Fibroblast of lung (primary cell): Measurements from ENCODE around the gene PTPRCAP. TPM values are rescaled to one million over a fixed set of nuclear protein-coding genes. Genes with fewer than 3 reads are reported as not detected.

Source experiments
- DNase-seq, 2 donors: peaks; one replicate each; pipeline versions ENCODE4 v3.0.0 to v3.0.0-alpha.2; 2010; ENCODE audit warnings: low read depth in 2 of 2
- H2AFZ ChIP-seq: 2 replicates; pipeline ENCODE4 v1.5.1; 2012; ENCODE audit warnings: low read length, control low read depth, inconsistent platforms
- H3K27ac ChIP-seq: 2 replicates; pipeline ENCODE4 v1.5.1; 2011; ENCODE audit warnings: low read length, control low read depth; ENCODE audit not compliant: insufficient read depth
- H3K27me3 ChIP-seq: 2 replicates; pipeline ENCODE4 v1.5.1; 2011; ENCODE audit warnings: mild to moderate bottlenecking, low read length; ENCODE audit not compliant: control insufficient read depth, insufficient read depth
- H3K36me3 ChIP-seq: 2 replicates; pipeline ENCODE4 v1.5.1; 2011; ENCODE audit warnings: low read length; ENCODE audit not compliant: control insufficient read depth, insufficient read depth
- H3K4me1 ChIP-seq: 2 replicates; pipeline ENCODE4 v1.5.1; 2011; ENCODE audit warnings: low read length; ENCODE audit not compliant: control insufficient read depth, insufficient read depth; ENCODE audit errors: extremely low read depth
- H3K4me2 ChIP-seq: 2 replicates; pipeline ENCODE4 v1.5.1; 2011; ENCODE audit warnings: low read length, control low read depth; ENCODE audit not compliant: insufficient read depth; ENCODE audit errors: extremely low read depth
- H3K4me3 ChIP-seq, 4 experiments: fragments of 200-600 bp in 1 of 4; sonication (generic) in 1 of 4; replicated peaks in 1 of 4; 2 replicates each; pipeline ENCODE4 v1.5.1; 2011 to 2016; ENCODE audit warnings: low read length in 4 of 4, low read depth in 3 of 4, mild to moderate bottlenecking in 3 of 4, control low read depth in 2 of 4, inconsistent platforms in 1 of 4, mixed read lengths in 1 of 4; ENCODE audit not compliant: insufficient read depth in 1 of 4; ENCODE audit errors: control extremely low read depth in 1 of 4
- H3K79me2 ChIP-seq: 2 replicates; pipeline ENCODE4 v1.5.1; 2012; ENCODE audit warnings: mild to moderate bottlenecking, low read length, inconsistent platforms; ENCODE audit not compliant: control insufficient read depth, insufficient read depth
- H3K9ac ChIP-seq: 2 replicates; pipeline ENCODE4 v1.5.1; 2011; ENCODE audit warnings: mild to moderate bottlenecking, low read length, control low read depth; ENCODE audit not compliant: insufficient read depth
- H3K9me3 ChIP-seq: 2 replicates; pipeline ENCODE4 v1.5.1; 2012; ENCODE audit warnings: low read depth, low read length; ENCODE audit not compliant: control insufficient read depth, insufficient read depth
- H4K20me1 ChIP-seq: 2 replicates; pipeline ENCODE4 v1.5.1; 2011; ENCODE audit warnings: low read length; ENCODE audit not compliant: control insufficient read depth, insufficient read depth; ENCODE audit errors: extremely low read depth
- CTCF ChIP-seq, 2 donors: IDR thresholded peaks in 1 of 2; conservative IDR thresholded peaks in 1 of 2; 1 replicate in 1 of 2; 2 replicates in 1 of 2; pipeline ENCODE4 v1.5.1; 2011 to 2012; ENCODE audit warnings: low read length in 2 of 2, control low read depth in 1 of 2, inconsistent platforms in 1 of 2, low read depth in 1 of 2, mild to moderate bottlenecking in 1 of 2
- EZH2 ChIP-seq: IDR thresholded peaks from 2 replicates; pipeline ENCODE4 v1.5.1; 2012; ENCODE audit warnings: low read length, control low read depth, mild to moderate bottlenecking; ENCODE audit errors: missing control alignments
- polyA plus RNA-seq, 2 donors: library from polyadenylated mRNA; depleted of rRNA in 1 of 2; stranded (reverse) in 1 of 2; unstranded in 1 of 2; fragments of >200 nt; gene quantifications; 2 replicates each; pipeline ENCODE4 v1.2.1, GENCODE V29; 2011 to 2012; ENCODE audit warnings: missing spikeins in 1 of 2
- total RNA-seq: library from RNA; depleted of rRNA; stranded (reverse); fragments of >200 nt; gene quantifications from 2 replicates; pipeline ENCODE4 v1.2.1, GENCODE V29; 2014

The PTPRCAP gene
- total and polyA plus RNA-seq, 2 donors (not counting 1 experiment from before 2014, with no cell fraction given), result 0.17 TPM; not detected in 1

- Histone ChIP-seq H3K27me3 (no peaks in the 10 kb centered on the region), H2AFZ (peak within 1 kb of the TSS; percentile 84), H3K4me1 (no peaks in the 10 kb centered on the region), H3K27ac (peak within 1 kb of the TSS; percentile 80), H3K9me3 (no peaks in the 10 kb centered on the region), H4K20me1 (no peaks in the 10 kb centered on the region), H3K4me2 (peak within 1 kb of the TSS; percentile 94), H3K36me3 (peaks cover 2% of the 10 kb centered on the region), H3K9ac (peak within 1 kb of the TSS; percentile 78), H3K4me3 (peak within 1 kb of the TSS; percentile 90 to 95 (median 92)), H3K79me2 (peaks cover 4% of the 10 kb centered on the region)
- peak; percentile 88 to 92 for DNase-seq
- TF ChIP-seq CTCF (conservative IDR thresholded peaks at IDR 0.05 in 1 of 2, IDR thresholded peaks at IDR 0.05 in 1 of 2; ENCODE audit: low read depth in 1 of 2, low read length in 2 of 2) (no peak), EZH2 (no peak)
Measured at GRCh38 chr11:67391304-67392182, 45.9 kb downstream of the PTPRCAP start, which contains the start of gene RAD9A. Gene RAD9A (plus strand): TSS chr11:67391986. CDS start chr11:67392045, 59 bp downstream.

GRCh38 chr11:67390947-67391303 is 46.6 kb downstream of the PTPRCAP start:
- no peak for DNase-seq

More at GRCh38 chr11:67390947-67391303, 46.6 kb downstream of the PTPRCAP start:
- Histone ChIP-seq H3K4me1 (no peaks in the 10 kb centered on the region), H3K9ac (peak overlapping the region; percentile 78), H3K9me3 (no peaks in the 10 kb centered on the region), H3K4me2 (peak overlapping the region; percentile 89), H2AFZ (no peak overlapping the region), H3K36me3 (peaks cover 2% of the 10 kb centered on the region), H3K27me3 (no peaks in the 10 kb centered on the region), H3K27ac (peak overlapping the region; percentile 80), H3K4me3 (peak overlapping the region; percentile 90 to 95 (median 92)), H3K79me2 (peaks cover 4% of the 10 kb centered on the region), H4K20me1 (no peaks in the 10 kb centered on the region)
- TF ChIP-seq EZH2, result no peak
- TF ChIP-seq CTCF (conservative IDR thresholded peaks at IDR 0.05 in 1 of 2, IDR thresholded peaks at IDR 0.05 in 1 of 2; ENCODE audit: low read depth in 1 of 2, low read length in 2 of 2), result no peak
